OCI-LY3 (cell line): ENCODE data around the gene TNS1.

Source experiments
- H2AFZ ChIP-seq: fragments of 200-600, 300-600 bp; shearing (Covaris generic); 2 replicates; pipeline ENCODE4 v1.6.0; 2014; ENCODE audit warnings: antibody characterized with exemption, low read depth, low read length
- H3K27ac ChIP-seq: fragments of 200-600, 300-600 bp; sonication (generic); 2 replicates; pipeline ENCODE4 v1.5.1; 2014; ENCODE audit warnings: mild to moderate bottlenecking, low read length, moderate library complexity, mixed read lengths
- H3K27me3 ChIP-seq: fragments of 200-600, 300-600 bp; sonication (generic); 2 replicates; pipeline ENCODE4 v1.6.1; 2014; ENCODE audit warnings: low read depth, low read length, mixed read lengths
- H3K36me3 ChIP-seq: fragments of 200-600, 300-600 bp; sonication (generic); replicated peaks from 2 replicates; pipeline ENCODE3; 2014; ENCODE audit warnings: low read depth, low read length, mixed read lengths
- H3K4me1 ChIP-seq: fragments of 300-600, 200-600 bp; sonication (generic); 2 replicates; pipeline ENCODE4 v1.6.1; 2014; ENCODE audit warnings: low read length, mixed read lengths
- H3K4me2 ChIP-seq: fragments of 200-600, 300-600 bp; sonication (generic); 2 replicates; pipeline ENCODE4 v1.6.1; 2014; ENCODE audit warnings: low read length, mixed read lengths
- H3K4me3 ChIP-seq: fragments of 300-600, 200-600 bp; sonication (generic); 2 replicates; pipeline ENCODE4 v1.5.1; 2014; ENCODE audit warnings: antibody characterized with exemption, mild to moderate bottlenecking, low read length, moderate library complexity
- H3K79me2 ChIP-seq: fragments of 300-600, 200-600 bp; shearing (Covaris generic); 2 replicates; pipeline ENCODE4 v1.6.1; 2014; ENCODE audit warnings: mild to moderate bottlenecking, low read length, mixed read lengths
- H3K9ac ChIP-seq: fragments of 300-600, 200-600 bp; shearing (Covaris generic); 2 replicates; pipeline ENCODE4 v1.6.0; 2014; ENCODE audit warnings: mild to moderate bottlenecking, low read length, moderate library complexity
- H3K9me3 ChIP-seq: fragments of 200-600, 300-600 bp; shearing (Covaris generic); 2 replicates; pipeline ENCODE4 v1.6.1; 2014; ENCODE audit warnings: low read length, mixed read lengths; ENCODE audit not compliant: insufficient read depth
- H4K20me1 ChIP-seq: fragments of 200-600, 300-600 bp; sonication (generic); 2 replicates; pipeline ENCODE4 v1.6.1; 2016; ENCODE audit warnings: low read length, mixed read lengths; ENCODE audit not compliant: insufficient read depth
- CTCF ChIP-seq: fragments of 200-600, 300-600 bp; sonication (generic); IDR thresholded peaks from 2 replicates; pipeline ENCODE4 v1.5.1; 2014; ENCODE audit warnings: antibody characterized with exemption, low read length, low read depth
- EZH2phosphoT487 ChIP-seq: fragments of 200-600 bp; shearing (Covaris generic); IDR thresholded peaks from 2 replicates; pipeline ENCODE4 v1.6.1; 2018; ENCODE audit warnings: antibody characterized with exemption, mixed run types, low read depth

TNS1 gene

GRCh38 chr2:218010984-218011652 is 8.3 kb upstream of the TNS1 start:
- Histone ChIP-seq H3K9ac (no peak overlapping the region), H3K27me3 (peaks cover 7% of the 10 kb centered on the region), H3K9me3 (no peaks in the 10 kb centered on the region), H3K27ac (no peak overlapping the region), H3K36me3 (no peaks in the 10 kb centered on the region), H4K20me1 (no peaks in the 10 kb centered on the region), H3K4me3 (no peak overlapping the region), H2AFZ (no peak overlapping the region), H3K79me2 (no peaks in the 10 kb centered on the region), H3K4me1 (no peaks in the 10 kb centered on the region), H3K4me2 (no peak overlapping the region)
- no peak for TF ChIP-seq EZH2phosphoT487
- TF ChIP-seq CTCF, result no peak

DNA sequence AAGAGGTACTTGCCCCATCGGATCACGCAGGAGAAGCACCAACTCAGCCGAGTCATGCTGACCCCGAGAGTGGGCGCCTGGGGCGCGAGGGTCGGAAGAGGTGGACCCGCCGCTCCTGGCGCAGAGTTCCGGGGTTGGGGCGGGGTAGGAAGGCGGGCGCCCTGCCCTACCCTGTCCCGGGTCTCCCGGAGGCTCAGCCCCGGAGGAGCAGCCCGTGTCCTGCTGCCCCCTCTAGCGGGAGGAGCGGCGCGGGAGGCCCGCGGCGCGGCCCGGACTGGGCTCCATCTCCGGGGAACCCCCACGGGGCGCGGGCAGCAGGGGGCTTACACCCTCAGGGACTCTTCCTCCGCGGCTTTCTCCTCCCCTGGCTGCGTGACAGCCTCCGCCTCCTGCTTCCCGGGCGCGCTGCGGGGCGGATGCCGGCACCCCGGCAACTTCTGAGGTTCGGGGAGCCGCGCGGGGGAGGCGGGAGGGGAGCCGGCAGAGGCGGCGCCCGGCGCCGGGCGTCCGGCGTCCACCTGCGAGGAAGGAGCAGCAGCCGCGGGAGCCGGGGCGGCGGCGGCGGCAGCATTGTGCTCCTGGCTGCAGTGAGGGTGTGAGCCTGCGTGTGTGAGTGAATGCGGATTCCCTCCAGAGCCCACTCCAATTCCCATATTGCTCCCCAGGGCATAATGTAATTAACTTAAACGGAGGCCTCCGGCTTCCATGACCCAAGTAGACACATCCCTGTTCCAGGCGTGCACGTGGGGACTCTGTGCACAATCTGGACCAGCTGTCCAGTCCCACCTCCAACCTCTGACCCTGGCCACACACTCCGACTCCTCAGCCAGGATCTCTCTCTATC is 7.6 kb upstream of the TNS1 start:
- no peak for TF ChIP-seq EZH2phosphoT487
- TF ChIP-seq CTCF, result peak; percentile 27; the same call in 1 of the 2 replicates
- Histone ChIP-seq H3K27ac (no peak overlapping the region), H3K4me1 (no peaks in the 10 kb centered on the region)

GRCh38 chr2:218009765-218010139 is 7.0 kb upstream of the TNS1 start:
- Histone ChIP-seq H3K79me2 (no peaks in the 10 kb centered on the region), H3K27me3 (peaks cover 7% of the 10 kb centered on the region), H3K27ac (no peak overlapping the region), H3K4me3 (peak overlapping the region; percentile 70), H3K9me3 (no peaks in the 10 kb centered on the region), H3K4me1 (no peaks in the 10 kb centered on the region), H3K9ac (peak overlapping the region; percentile 10; the same call in 1 of the 2 replicates), H3K36me3 (no peaks in the 10 kb centered on the region), H3K4me2 (peak overlapping the region; percentile 63), H2AFZ (no peak overlapping the region), H4K20me1 (no peaks in the 10 kb centered on the region)
- TF ChIP-seq CTCF, result no peak
- TF ChIP-seq EZH2phosphoT487, result no peak

More for the DNA sequence above, 7.6 kb upstream of the TNS1 start:
- Histone ChIP-seq H4K20me1 (no peaks in the 10 kb centered on the region), H3K79me2 (no peaks in the 10 kb centered on the region), H3K36me3 (no peaks in the 10 kb centered on the region), H3K9ac (peak overlapping the region; percentile 10; the same call in 1 of the 2 replicates), H3K4me3 (peak overlapping the region; percentile 70), H2AFZ (no peak overlapping the region), H3K9me3 (no peaks in the 10 kb centered on the region), H3K27me3 (peaks cover 7% of the 10 kb centered on the region), H3K4me2 (peak overlapping the region; percentile 63)

DNA sequence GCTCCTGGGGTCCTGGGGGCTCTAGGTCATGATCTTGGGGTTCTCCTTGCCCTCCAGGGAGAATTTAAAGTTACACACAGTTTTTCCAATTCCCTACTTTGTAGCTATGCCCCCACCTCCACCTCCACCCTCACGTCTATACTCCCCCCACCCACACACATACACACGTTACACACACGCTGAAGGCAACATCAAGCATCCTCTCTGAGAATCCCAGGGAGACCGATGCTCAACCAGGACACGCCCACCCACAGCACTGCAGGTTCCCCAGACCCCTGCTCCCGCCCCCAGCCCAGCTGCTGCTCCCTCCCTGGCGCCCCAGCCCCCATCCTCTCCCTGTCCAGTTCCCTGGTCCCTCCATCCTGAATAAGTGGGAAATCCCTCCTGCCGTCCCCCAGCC is 6.4 kb upstream of the TNS1 start:
- H3K27ac ChIP-seq, result no peak overlapping the region

More for the DNA sequence above, 6.4 kb upstream of the TNS1 start:
- Histone ChIP-seq H3K36me3 (no peaks in the 10 kb centered on the region), H3K27me3 (peaks cover 7% of the 10 kb centered on the region), H3K4me3 (no peak overlapping the region), H3K9ac (no peak overlapping the region), H3K79me2 (no peaks in the 10 kb centered on the region), H3K4me2 (peak overlapping the region; percentile 63; the same call in 1 of the 2 replicates), H3K9me3 (no peaks in the 10 kb centered on the region), H2AFZ (no peak overlapping the region), H3K4me1 (no peaks in the 10 kb centered on the region), H4K20me1 (no peaks in the 10 kb centered on the region)
- no peak for TF ChIP-seq CTCF
- no peak for TF ChIP-seq EZH2phosphoT487
